ENCODE results near the gene EDEM3. TPM values are rescaled to one million over a fixed set of nuclear protein-coding genes. Genes with fewer than 3 reads are reported as not detected.

EDEM3 gene
- polyA plus RNA-seq, 3 donors = 15.5 to 21.9 (median 18.0) TPM

- no peak overlapping the region for H3K27ac Mint-ChIP-seq
- Histone ChIP-seq H3K36me3 (replicated peaks in 1 of 2; ENCODE audit: control insufficient read depth in 1 of 2, insufficient read depth in 2 of 2, low read length in 2 of 2) (peaks cover 62 to 70% of the 10 kb centered on the region in 2 donors), H3K4me3 (replicated peaks in 1 of 3; ENCODE audit: low read depth in 2 of 3, low read length in 3 of 3) (no peak overlapping the region), H2AFZ (ENCODE audit: insufficient read depth, low read depth, low read length, poor library complexity, severe bottlenecking) (no peak overlapping the region), H3K27ac (ENCODE audit: low read depth in 1 of 2, low read length in 2 of 2) (no peak overlapping the region), H4K20me1 (ENCODE audit: insufficient read depth, low read length) (peaks cover 7% of the 10 kb centered on the region), H3K27me3 (ENCODE audit: control insufficient read depth in 2 of 2, insufficient read depth in 2 of 2, low read length in 2 of 2) (no peaks in the 10 kb centered on the region), H3K79me2 (ENCODE audit: insufficient read depth, low read length) (no peaks in the 10 kb centered on the region), H3K9me3 (replicated peaks in 1 of 2; ENCODE audit: control insufficient read depth in 1 of 2, insufficient read depth in 1 of 2, low read length in 2 of 2) (no peaks in the 10 kb centered on the region), H3K9ac (ENCODE audit: insufficient read depth, low read length, poor library complexity, severe bottlenecking) (no peak overlapping the region), H3K4me1 (ENCODE audit: control insufficient read depth in 1 of 2, insufficient read depth in 2 of 2, low read length in 2 of 2) (no peaks in the 10 kb centered on the region), H3K4me2 (replicated peaks; ENCODE audit: extremely low read depth, low read length, poor library complexity, severe bottlenecking) (no peak overlapping the region)
- no peak overlapping the region for H3K4me3 Mint-ChIP-seq
- no peaks in the 10 kb centered on the region for H3K27me3 Mint-ChIP-seq (ENCODE audit: low read depth in 3 of 3)
- TF ChIP-seq CTCF (IDR thresholded peaks at IDR 0.05) = no peak
- no CpG with 5 or more reads among the region's 2 CpGs for WGBS (ENCODE audit: insufficient coverage)
- H3K9me3 Mint-ChIP-seq = no peaks in the 10 kb centered on the region
- no peaks in the 10 kb centered on the region for H3K4me1 Mint-ChIP-seq
- intact Hi-C loops (cut with micrococcal nuclease) = no loop called here
- peaks cover 57 to 60% of the 10 kb centered on the region in 2 donors for H3K36me3 Mint-ChIP-seq
- DNase-seq = no peak
These were observed 61.6 kb downstream of the EDEM3 start for GRCh38 chr1:184693011-184693410.

- H3K27me3 Mint-ChIP-seq (ENCODE audit: low read depth in 3 of 3) = no peaks in the 10 kb centered on the region
- Histone ChIP-seq H3K9me3 (replicated peaks in 1 of 2; ENCODE audit: control insufficient read depth in 1 of 2, insufficient read depth in 1 of 2, low read length in 2 of 2) (no peaks in the 10 kb centered on the region), H3K27ac (ENCODE audit: low read depth in 1 of 2, low read length in 2 of 2) (no peak overlapping the region), H3K4me2 (replicated peaks; ENCODE audit: extremely low read depth, low read length, poor library complexity, severe bottlenecking) (no peak overlapping the region), H3K36me3 (replicated peaks in 1 of 2; ENCODE audit: control insufficient read depth in 1 of 2, insufficient read depth in 2 of 2, low read length in 2 of 2) (peaks cover 52 to 61% of the 10 kb centered on the region in 2 donors), H3K79me2 (ENCODE audit: insufficient read depth, low read length) (no peaks in the 10 kb centered on the region), H3K4me1 (ENCODE audit: control insufficient read depth in 1 of 2, insufficient read depth in 2 of 2, low read length in 2 of 2) (no peaks in the 10 kb centered on the region), H3K27me3 (ENCODE audit: control insufficient read depth in 2 of 2, insufficient read depth in 2 of 2, low read length in 2 of 2) (no peaks in the 10 kb centered on the region), H4K20me1 (ENCODE audit: insufficient read depth, low read length) (peaks cover 7% of the 10 kb centered on the region), H2AFZ (ENCODE audit: insufficient read depth, low read depth, low read length, poor library complexity, severe bottlenecking) (no peak overlapping the region), H3K4me3 (replicated peaks in 1 of 3; ENCODE audit: low read depth in 2 of 3, low read length in 3 of 3) (no peak overlapping the region), H3K9ac (ENCODE audit: insufficient read depth, low read length, poor library complexity, severe bottlenecking) (no peak overlapping the region)
- intact Hi-C loops (cut with micrococcal nuclease) = no loop called here
- no CpG with 5 or more reads among the region's 4 CpGs for WGBS (ENCODE audit: insufficient coverage)
- DNase-seq = no peak
- H3K27ac Mint-ChIP-seq = no peak overlapping the region
- peaks cover 51 to 52% of the 10 kb centered on the region in 2 donors for H3K36me3 Mint-ChIP-seq
- H3K4me3 Mint-ChIP-seq = no peak overlapping the region
- H3K9me3 Mint-ChIP-seq = no peaks in the 10 kb centered on the region
- peak; percentile 33 for TF ChIP-seq CTCF (IDR thresholded peaks at IDR 0.05)
- peaks cover 2% of the 10 kb centered on the region for H3K4me1 Mint-ChIP-seq
These were observed 62.8 kb downstream of the EDEM3 start for GRCh38 chr1:184691719-184692324.
